A673 (cell line): ENCODE data around the gene PPA2. TPM values are rescaled to one million over a fixed set of nuclear protein-coding genes. Genes with fewer than 3 reads are reported as not detected.
"Not testable (repeated sequence)": the region's sequence is repeated elsewhere in the genome, so short reads cannot be mapped to it uniquely, and the experiment has no call there.

Experiments
- BruUV-seq: library from RNA; stranded (reverse); fragments of 400-500 nt; replicated peaks from 2 replicates; lab custom pipeline; 2021; lab: Mats Ljungman, UMichigan
- CTCF ChIA-PET: fragments of 300-600 bp; sonication (Branson Sonifier 250); formaldehyde crosslinking; loops from one replicate; lab custom pipeline; 2022; ENCODE audit warnings: antibody characterized with exemption; lab: Charles Lee
- POLR2A ChIA-PET: fragments of 300-600 bp; sonication (Branson Sonifier 250); formaldehyde crosslinking; loops from one replicate; lab custom pipeline; 2022; ENCODE audit warnings: antibody characterized with exemption; ENCODE audit not compliant: low non-redundant PET; lab: Charles Lee
- DNase-seq: peaks from one replicate; pipeline ENCODE4 v3.0.0-alpha.2; 2015; ENCODE audit warnings: low spot score
- H3K27ac ChIP-seq: fragments of 200-600 bp; sonication (generic); 2 replicates; pipeline ENCODE4 v1.5.1; 2016; ENCODE audit warnings: mixed run types, low read depth, mild to moderate bottlenecking, mixed read lengths, antibody characterized with exemption, low read length; ENCODE audit not compliant: poor library complexity, severe bottlenecking
- H3K27me3 ChIP-seq: fragments of 200-600 bp; sonication (generic); replicated peaks from 2 replicates; pipeline ENCODE4 v1.6.1; 2017; ENCODE audit warnings: mixed run types, low read depth, mild to moderate bottlenecking, mixed read lengths, antibody characterized with exemption, low read length; ENCODE audit not compliant: insufficient read depth, poor library complexity
- H3K36me3 ChIP-seq: fragments of 200-600 bp; sonication (generic); 2 replicates; pipeline ENCODE4 v1.6.1; 2016; ENCODE audit warnings: mixed run types, mild to moderate bottlenecking, mixed read lengths, antibody characterized with exemption, low read length; ENCODE audit not compliant: insufficient read depth, poor library complexity, severe bottlenecking
- H3K4me1 ChIP-seq: fragments of 200-600 bp; sonication (generic); 2 replicates; pipeline ENCODE4 v1.6.1; 2017; ENCODE audit warnings: mixed run types, mild to moderate bottlenecking, mixed read lengths, antibody characterized with exemption, low read length; ENCODE audit not compliant: insufficient read depth, poor library complexity, severe bottlenecking
- H3K4me3 ChIP-seq: fragments of 200-600 bp; sonication (generic); 2 replicates; pipeline ENCODE4 v1.5.1; 2016; ENCODE audit warnings: low read depth, mixed run types, mild to moderate bottlenecking, mixed read lengths, low read length; ENCODE audit not compliant: poor library complexity, severe bottlenecking
- H3K9me3 ChIP-seq: fragments of 200-600 bp; sonication (generic); 2 replicates; pipeline ENCODE4 v1.6.1; 2016; ENCODE audit warnings: mixed run types, low read depth, mild to moderate bottlenecking, mixed read lengths, antibody characterized with exemption, low read length; ENCODE audit not compliant: poor library complexity, severe bottlenecking
- EZH2 ChIP-seq: fragments of 200-600 bp; sonication (generic); IDR thresholded peaks from 2 replicates; pipeline ENCODE4 v1.6.1; 2017; ENCODE audit warnings: borderline replicate concordance, low read depth, mild to moderate bottlenecking, mixed read lengths, antibody characterized with exemption, low read length; ENCODE audit not compliant: poor library complexity, severe bottlenecking
- intact Hi-C: fragments of 100-400 bp; cut with micrococcal nuclease; formaldehyde crosslinking; loops from one replicate; pipeline ENCODE4 v1.10.0; 2022; ENCODE audit not compliant: unreplicated experiment
- total RNA-seq: library from RNA; stranded (reverse); gene quantifications from 2 replicates; pipeline ENCODE4 v1.2.3, GENCODE V29; 2021
- TF ChIP-seq, protein P1 (sequence below): fragments of 300-800, 200-600 bp; sonication (generic); conservative IDR thresholded peaks from 2 replicates; pipeline ENCODE4 v1.5.1; 2017; ENCODE audit warnings: low read depth, mild to moderate bottlenecking, antibody characterized with exemption, low read length, moderate library complexity, mixed read lengths

PPA2 gene
- total RNA-seq, 1 experiment from 2014 or later: 136 TPM

DNA sequence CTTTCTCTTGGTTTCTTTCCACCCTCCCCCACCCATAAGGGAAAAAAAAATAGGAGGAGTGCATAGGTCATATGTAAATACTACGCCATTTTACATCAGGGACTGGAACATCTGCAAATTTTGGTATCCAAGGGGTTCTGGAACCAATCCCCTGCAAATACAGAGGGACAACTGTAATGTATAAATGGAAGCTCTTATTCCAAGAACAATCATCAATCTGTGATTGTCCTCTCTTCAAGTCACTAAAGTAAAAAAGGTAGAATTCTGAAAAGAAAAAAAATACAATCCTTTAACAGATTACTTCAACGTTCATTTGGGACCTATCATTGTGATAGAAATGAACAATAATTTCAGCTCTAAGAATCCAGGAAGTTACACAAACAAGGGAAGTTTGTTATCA, 13.6 kb downstream of the PPA2 start:
- ChIA-PET CTCF (no interaction called here), POLR2A (no interaction called here)
- intact Hi-C loops: no loop called here
- DNase-seq: no peak
- Histone ChIP-seq H3K27me3 (no peaks in the 10 kb centered on the region), H3K27ac (no peak overlapping the region), H3K36me3 (peaks cover 3% of the 10 kb centered on the region), H3K4me3 (no peak overlapping the region), H3K9me3 (no peaks in the 10 kb centered on the region), H3K4me1 (no peaks in the 10 kb centered on the region)
- BruUV-seq: no TSS peak
- TF ChIP-seq, protein P1, sequence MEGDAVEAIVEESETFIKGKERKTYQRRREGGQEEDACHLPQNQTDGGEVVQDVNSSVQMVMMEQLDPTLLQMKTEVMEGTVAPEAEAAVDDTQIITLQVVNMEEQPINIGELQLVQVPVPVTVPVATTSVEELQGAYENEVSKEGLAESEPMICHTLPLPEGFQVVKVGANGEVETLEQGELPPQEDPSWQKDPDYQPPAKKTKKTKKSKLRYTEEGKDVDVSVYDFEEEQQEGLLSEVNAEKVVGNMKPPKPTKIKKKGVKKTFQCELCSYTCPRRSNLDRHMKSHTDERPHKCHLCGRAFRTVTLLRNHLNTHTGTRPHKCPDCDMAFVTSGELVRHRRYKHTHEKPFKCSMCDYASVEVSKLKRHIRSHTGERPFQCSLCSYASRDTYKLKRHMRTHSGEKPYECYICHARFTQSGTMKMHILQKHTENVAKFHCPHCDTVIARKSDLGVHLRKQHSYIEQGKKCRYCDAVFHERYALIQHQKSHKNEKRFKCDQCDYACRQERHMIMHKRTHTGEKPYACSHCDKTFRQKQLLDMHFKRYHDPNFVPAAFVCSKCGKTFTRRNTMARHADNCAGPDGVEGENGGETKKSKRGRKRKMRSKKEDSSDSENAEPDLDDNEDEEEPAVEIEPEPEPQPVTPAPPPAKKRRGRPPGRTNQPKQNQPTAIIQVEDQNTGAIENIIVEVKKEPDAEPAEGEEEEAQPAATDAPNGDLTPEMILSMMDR: no peak
- TF ChIP-seq EZH2: no peak

DNA sequence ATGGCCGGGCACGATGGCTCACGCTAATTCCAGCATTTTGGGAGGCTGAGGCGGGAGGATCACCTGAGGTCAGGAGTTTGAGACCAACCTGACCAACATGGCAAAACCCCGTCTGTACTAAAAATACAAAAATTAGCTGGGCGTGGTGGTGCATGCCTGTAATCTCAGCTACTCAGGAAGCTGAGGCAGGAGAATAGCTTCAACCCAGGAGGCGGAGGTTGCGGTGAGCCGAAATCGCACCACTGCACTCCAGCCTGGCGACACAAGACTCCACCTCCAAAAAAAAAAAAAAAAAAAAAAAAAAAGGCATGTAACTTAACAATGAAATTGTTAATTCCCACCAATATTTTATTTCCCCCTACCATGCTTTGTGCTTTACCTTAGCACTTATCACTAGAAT, 15.3 kb downstream of the PPA2 start:
- H3K27ac ChIP-seq, POLR2A ChIA-PET, H3K9me3 ChIP-seq, H3K36me3 ChIP-seq, intact Hi-C loops, H3K27me3 ChIP-seq, H3K4me1 ChIP-seq, BruUV-seq, CTCF ChIA-PET, H3K4me3 ChIP-seq, DNase-seq: not testable (repeated sequence)

DNA sequence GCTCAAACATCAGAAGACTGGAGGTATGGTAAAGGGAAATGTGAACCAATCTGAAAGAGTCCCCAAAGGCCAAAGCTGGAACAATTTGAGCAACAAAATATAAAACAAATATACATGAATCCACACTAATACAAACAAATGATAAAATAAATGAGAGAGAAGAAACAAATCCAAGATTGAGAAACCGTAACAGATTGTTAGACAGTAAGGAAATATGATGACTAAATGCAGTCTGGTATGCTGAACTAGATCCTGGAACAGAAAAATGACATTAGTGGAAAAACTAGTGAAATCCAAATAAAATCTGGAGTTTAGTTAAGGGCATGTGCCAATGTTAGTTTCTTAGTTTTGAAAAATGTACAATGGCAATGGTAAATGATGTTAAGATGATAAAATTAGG, 15.9 kb downstream of the PPA2 start:
- no peaks in the 10 kb centered on the region for H3K9me3 ChIP-seq
- no peak overlapping the region for H3K27ac ChIP-seq
- CTCF ChIA-PET: no interaction called here
- TF ChIP-seq, protein P1: no peak
- TF ChIP-seq EZH2: no peak
- POLR2A ChIA-PET: no interaction called here
- peaks cover 4% of the 10 kb centered on the region for H3K36me3 ChIP-seq
- no TSS peak for BruUV-seq
- DNase-seq: no peak
- no peak overlapping the region for H3K4me3 ChIP-seq
- no peaks in the 10 kb centered on the region for H3K27me3 ChIP-seq
- intact Hi-C loops: no loop called here
- no peaks in the 10 kb centered on the region for H3K4me1 ChIP-seq

DNA sequence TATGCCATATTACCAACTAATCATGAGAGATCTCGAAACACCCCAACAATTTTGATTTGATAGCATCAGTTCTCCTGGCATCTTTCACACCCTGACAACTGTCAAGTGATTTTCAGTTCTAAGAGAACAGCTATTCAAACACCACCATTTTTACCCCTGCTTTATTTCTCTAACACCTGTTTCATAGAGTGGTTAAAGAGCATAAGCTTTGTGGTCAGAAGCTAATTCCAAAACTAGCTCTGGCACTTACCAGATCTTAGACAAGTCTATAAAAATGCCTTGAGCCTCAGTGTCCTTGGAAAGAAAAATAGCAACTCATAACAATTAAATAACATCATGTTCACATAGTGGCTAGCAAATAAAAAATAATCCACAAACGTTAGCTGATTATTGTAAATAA, 17.9 kb downstream of the PPA2 start:
- Histone ChIP-seq H3K36me3 (peaks cover 4% of the 10 kb centered on the region), H3K27ac (no peak overlapping the region), H3K9me3 (no peaks in the 10 kb centered on the region), H3K4me3 (no peak overlapping the region), H3K4me1 (no peaks in the 10 kb centered on the region), H3K27me3 (no peaks in the 10 kb centered on the region)
- ChIA-PET POLR2A (no interaction called here), CTCF (no interaction called here)
- TF ChIP-seq EZH2: no peak
- TF ChIP-seq, protein P1: no peak
- BruUV-seq: no TSS peak
- DNase-seq: no peak
- intact Hi-C loops: no loop called here
